A673 (cell line): Measurements from ENCODE around the gene PHYHD1.

Experiments
- EZH2 ChIP-seq: fragments of 200-600 bp; sonication (generic); IDR thresholded peaks from 2 replicates; pipeline ENCODE4 v1.6.1; 2017; ENCODE audit warnings: borderline replicate concordance, low read depth, mild to moderate bottlenecking, mixed read lengths, antibody characterized with exemption, low read length; ENCODE audit not compliant: poor library complexity, severe bottlenecking
- TF ChIP-seq, protein P1 (sequence below): fragments of 300-800, 200-600 bp; sonication (generic); conservative IDR thresholded peaks from 2 replicates; pipeline ENCODE4 v1.5.1; 2017; ENCODE audit warnings: low read depth, mild to moderate bottlenecking, antibody characterized with exemption, low read length, moderate library complexity, mixed read lengths

- no peak for TF ChIP-seq EZH2
- TF ChIP-seq, protein P1, sequence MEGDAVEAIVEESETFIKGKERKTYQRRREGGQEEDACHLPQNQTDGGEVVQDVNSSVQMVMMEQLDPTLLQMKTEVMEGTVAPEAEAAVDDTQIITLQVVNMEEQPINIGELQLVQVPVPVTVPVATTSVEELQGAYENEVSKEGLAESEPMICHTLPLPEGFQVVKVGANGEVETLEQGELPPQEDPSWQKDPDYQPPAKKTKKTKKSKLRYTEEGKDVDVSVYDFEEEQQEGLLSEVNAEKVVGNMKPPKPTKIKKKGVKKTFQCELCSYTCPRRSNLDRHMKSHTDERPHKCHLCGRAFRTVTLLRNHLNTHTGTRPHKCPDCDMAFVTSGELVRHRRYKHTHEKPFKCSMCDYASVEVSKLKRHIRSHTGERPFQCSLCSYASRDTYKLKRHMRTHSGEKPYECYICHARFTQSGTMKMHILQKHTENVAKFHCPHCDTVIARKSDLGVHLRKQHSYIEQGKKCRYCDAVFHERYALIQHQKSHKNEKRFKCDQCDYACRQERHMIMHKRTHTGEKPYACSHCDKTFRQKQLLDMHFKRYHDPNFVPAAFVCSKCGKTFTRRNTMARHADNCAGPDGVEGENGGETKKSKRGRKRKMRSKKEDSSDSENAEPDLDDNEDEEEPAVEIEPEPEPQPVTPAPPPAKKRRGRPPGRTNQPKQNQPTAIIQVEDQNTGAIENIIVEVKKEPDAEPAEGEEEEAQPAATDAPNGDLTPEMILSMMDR = no peak
Measured at GRCh38 chr9:128901822-128902221, 19.0 kb upstream of the PHYHD1 start.
